ENCODE measurements around the gene GNAT2.
A peak's percentile ranks its signal among the peaks of the same experiment; 100 is the strongest.

GNAT2 gene

DNA sequence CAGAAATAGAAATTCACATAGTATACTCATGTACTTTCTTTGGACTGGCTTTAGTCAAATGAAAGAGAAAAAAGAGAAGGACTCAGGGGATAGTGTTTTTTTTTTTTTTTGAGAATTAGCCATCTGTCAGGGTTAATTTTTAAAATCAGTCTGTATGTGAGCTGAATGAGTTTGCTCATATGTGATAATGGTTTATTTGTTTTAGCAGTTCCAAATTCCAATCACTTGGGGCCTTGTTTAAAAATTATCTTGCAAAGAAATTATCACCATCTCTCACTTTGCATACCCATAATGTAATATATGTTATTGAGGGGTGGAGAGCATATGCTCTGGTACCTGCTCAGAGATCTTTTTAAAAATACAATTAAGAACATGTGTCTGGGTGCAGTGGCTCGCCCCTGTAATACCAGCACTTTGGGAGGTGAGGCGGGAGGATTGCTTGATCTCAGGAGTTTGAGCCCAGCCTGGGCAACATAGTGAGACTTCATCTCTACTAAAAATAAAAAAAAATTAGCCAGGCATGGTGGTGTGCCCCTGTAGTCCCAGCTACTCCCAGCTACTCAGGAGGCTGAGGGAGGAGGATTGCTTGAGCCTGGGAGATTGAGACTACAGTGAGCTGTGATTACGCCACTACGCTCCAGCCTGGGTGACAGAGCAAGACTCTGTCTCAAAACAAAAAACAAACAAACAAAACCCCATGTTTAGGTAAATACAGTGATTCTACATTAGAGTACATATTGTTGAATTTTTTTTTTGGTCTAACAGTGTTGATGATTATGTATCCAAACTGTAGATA, 51.3 kb downstream of the GNAT2 start:
- H3K27me3 ChIP-seq (ENCODE audit: insufficient read depth, insufficient read length), result no peaks in the 10 kb centered on the region
- no peak overlapping the region for H3K4me3 ChIP-seq (ENCODE audit: insufficient read length, low read depth)
- no peaks in the 10 kb centered on the region for H3K9me3 ChIP-seq (ENCODE audit: insufficient read depth, low read length)
- no peaks in the 10 kb centered on the region for H3K36me3 ChIP-seq (ENCODE audit: insufficient read depth, insufficient read length, low read length)
- H3K4me1 ChIP-seq (ENCODE audit: insufficient read depth, insufficient read length), result peaks cover 5% of the 10 kb centered on the region
- no peak overlapping the region for H3K9ac ChIP-seq (ENCODE audit: insufficient read length, low read depth)
- no peak for TF ChIP-seq ZNF274 (IDR thresholded peaks at IDR 0.05; ENCODE audit: low read depth, low read length)
- DNase-seq (ENCODE audit: low read depth, low spot score), result no peak

- Histone ChIP-seq H3K9me3 (ENCODE audit: insufficient read depth, low read length) (no peaks in the 10 kb centered on the region), H3K9ac (ENCODE audit: insufficient read length, low read depth) (no peak overlapping the region), H3K27me3 (ENCODE audit: insufficient read depth, insufficient read length) (no peaks in the 10 kb centered on the region), H3K4me1 (ENCODE audit: insufficient read depth, insufficient read length) (peaks cover 8% of the 10 kb centered on the region), H3K4me3 (ENCODE audit: insufficient read length, low read depth) (no peak overlapping the region), H3K36me3 (ENCODE audit: insufficient read depth, insufficient read length, low read length) (no peaks in the 10 kb centered on the region)
- DNase-seq (ENCODE audit: low read depth, low spot score), result no peak
- TF ChIP-seq SUZ12 (IDR thresholded peaks at IDR 0.05; ENCODE audit: extremely low read depth, insufficient read depth, insufficient read length) (no peak), ZNF274 (IDR thresholded peaks at IDR 0.05; ENCODE audit: low read depth, low read length) (no peak), YY1 (IDR thresholded peaks at IDR 0.05; ENCODE audit: insufficient read depth, insufficient read length) (no peak)
Measured at GRCh38 chr1:109566982-109567381, 52.4 kb downstream of the GNAT2 start.

- no peak for TF ChIP-seq YY1 (IDR thresholded peaks at IDR 0.05; ENCODE audit: insufficient read depth, insufficient read length)
- no peak for TF ChIP-seq ZNF274 (IDR thresholded peaks at IDR 0.05; ENCODE audit: low read depth, low read length)
- no peak for TF ChIP-seq SUZ12 (IDR thresholded peaks at IDR 0.05; ENCODE audit: extremely low read depth, insufficient read depth, insufficient read length)
- Histone ChIP-seq H3K4me1 (ENCODE audit: insufficient read depth, insufficient read length) (peaks cover 8% of the 10 kb centered on the region), H3K9me3 (ENCODE audit: insufficient read depth, low read length) (no peaks in the 10 kb centered on the region), H3K36me3 (ENCODE audit: insufficient read depth, insufficient read length, low read length) (no peaks in the 10 kb centered on the region), H3K9ac (ENCODE audit: insufficient read length, low read depth) (no peak overlapping the region), H3K27me3 (ENCODE audit: insufficient read depth, insufficient read length) (no peaks in the 10 kb centered on the region), H3K4me3 (ENCODE audit: insufficient read length, low read depth) (no peak overlapping the region)
- no peak for DNase-seq (ENCODE audit: low read depth, low spot score)
Measured at GRCh38 chr1:109565241-109565640, 54.2 kb downstream of the GNAT2 start.

- peak overlapping the region; percentile 13 for H3K9ac ChIP-seq (ENCODE audit: insufficient read length, low read depth)
- H3K36me3 ChIP-seq (ENCODE audit: insufficient read depth, insufficient read length, low read length), result no peaks in the 10 kb centered on the region
- DNase-seq (ENCODE audit: low read depth, low spot score), result no peak
- no peaks in the 10 kb centered on the region for H3K9me3 ChIP-seq (ENCODE audit: insufficient read depth, low read length)
- H3K4me3 ChIP-seq (ENCODE audit: insufficient read length, low read depth), result no peak overlapping the region
- H3K27me3 ChIP-seq (ENCODE audit: insufficient read depth, insufficient read length), result no peaks in the 10 kb centered on the region
- peaks cover 8% of the 10 kb centered on the region for H3K4me1 ChIP-seq (ENCODE audit: insufficient read depth, insufficient read length)
- TF ChIP-seq YY1 (IDR thresholded peaks at IDR 0.05; ENCODE audit: insufficient read depth, insufficient read length) (no peak), SUZ12 (IDR thresholded peaks at IDR 0.05; ENCODE audit: extremely low read depth, insufficient read depth, insufficient read length) (no peak)
Measured at GRCh38 chr1:109564194-109564878, 55.1 kb downstream of the GNAT2 start.

DNA sequence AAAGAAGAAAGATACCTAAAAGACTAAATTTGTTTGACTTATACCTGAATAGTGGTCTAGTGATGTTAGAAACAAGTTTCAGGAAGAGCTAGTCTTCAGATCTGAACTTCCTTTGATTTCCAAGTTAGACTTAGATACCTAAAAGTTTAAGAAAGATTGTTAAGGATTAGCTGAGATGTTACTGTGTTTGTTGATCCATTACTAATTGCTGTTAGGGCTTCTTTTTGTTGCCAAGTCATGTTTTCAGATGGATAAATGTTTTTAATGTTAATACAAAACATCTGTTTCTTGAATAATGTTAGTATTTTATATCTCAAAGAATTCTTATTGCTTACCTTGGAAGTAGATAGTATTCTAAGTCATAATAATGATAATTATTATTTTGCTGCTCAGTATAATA, 59.4 kb downstream of the GNAT2 start:
- H3K27me3 ChIP-seq (ENCODE audit: insufficient read depth, insufficient read length), result no peaks in the 10 kb centered on the region
- H3K4me1 ChIP-seq (ENCODE audit: insufficient read depth, insufficient read length), result peaks cover 5% of the 10 kb centered on the region
- no peaks in the 10 kb centered on the region for H3K9me3 ChIP-seq (ENCODE audit: insufficient read depth, low read length)
- DNase-seq (ENCODE audit: low read depth, low spot score), result no peak
- no peak overlapping the region for H3K4me3 ChIP-seq (ENCODE audit: insufficient read length, low read depth)
- no peak overlapping the region for H3K9ac ChIP-seq (ENCODE audit: insufficient read length, low read depth)
- H3K36me3 ChIP-seq (ENCODE audit: insufficient read depth, insufficient read length, low read length), result peaks cover 2% of the 10 kb centered on the region
- TF ChIP-seq SUZ12 (IDR thresholded peaks at IDR 0.05; ENCODE audit: extremely low read depth, insufficient read depth, insufficient read length) (no peak), YY1 (IDR thresholded peaks at IDR 0.05; ENCODE audit: insufficient read depth, insufficient read length) (no peak), ZNF274 (IDR thresholded peaks at IDR 0.05; ENCODE audit: low read depth, low read length) (no peak)

- peaks cover 7% of the 10 kb centered on the region for H3K36me3 ChIP-seq (ENCODE audit: insufficient read depth, insufficient read length, low read length)
- H3K9ac ChIP-seq (ENCODE audit: insufficient read length, low read depth), result no peak overlapping the region
- no peak for DNase-seq (ENCODE audit: low read depth, low spot score)
- H3K4me1 ChIP-seq (ENCODE audit: insufficient read depth, insufficient read length), result no peaks in the 10 kb centered on the region
- TF ChIP-seq SUZ12 (IDR thresholded peaks at IDR 0.05; ENCODE audit: extremely low read depth, insufficient read depth, insufficient read length) (no peak), ZNF274 (IDR thresholded peaks at IDR 0.05; ENCODE audit: low read depth, low read length) (no peak), YY1 (IDR thresholded peaks at IDR 0.05; ENCODE audit: insufficient read depth, insufficient read length) (no peak)
- H3K4me3 ChIP-seq (ENCODE audit: insufficient read length, low read depth), result no peak overlapping the region
- H3K9me3 ChIP-seq (ENCODE audit: insufficient read depth, low read length), result no peaks in the 10 kb centered on the region
- no peaks in the 10 kb centered on the region for H3K27me3 ChIP-seq (ENCODE audit: insufficient read depth, insufficient read length)
Measured at GRCh38 chr1:109557520-109557919, 61.9 kb downstream of the GNAT2 start.

- H3K27me3 ChIP-seq (ENCODE audit: insufficient read depth, insufficient read length), result no peaks in the 10 kb centered on the region
- TF ChIP-seq YY1 (IDR thresholded peaks at IDR 0.05; ENCODE audit: insufficient read depth, insufficient read length), result no peak
- TF ChIP-seq SUZ12 (IDR thresholded peaks at IDR 0.05; ENCODE audit: extremely low read depth, insufficient read depth, insufficient read length), result no peak
- TF ChIP-seq ZNF274 (IDR thresholded peaks at IDR 0.05; ENCODE audit: low read depth, low read length), result no peak
Measured at GRCh38 chr1:109556563-109556962, 62.9 kb downstream of the GNAT2 start.

More at GRCh38 chr1:109556563-109556962, 62.9 kb downstream of the GNAT2 start:
- no peak overlapping the region for H3K4me3 ChIP-seq (ENCODE audit: insufficient read length, low read depth)
- no peaks in the 10 kb centered on the region for H3K9me3 ChIP-seq (ENCODE audit: insufficient read depth, low read length)
- peaks cover 7% of the 10 kb centered on the region for H3K36me3 ChIP-seq (ENCODE audit: insufficient read depth, insufficient read length, low read length)
- DNase-seq (ENCODE audit: low read depth, low spot score), result no peak
- H3K4me1 ChIP-seq (ENCODE audit: insufficient read depth, insufficient read length), result no peaks in the 10 kb centered on the region
- no peak overlapping the region for H3K9ac ChIP-seq (ENCODE audit: insufficient read length, low read depth)

Measured in NT2/D1 (cell line).